IMR-90 (cell line): ENCODE data around the gene PLEKHF1. TPM values are rescaled to one million over a fixed set of nuclear protein-coding genes. Genes with fewer than 3 reads are reported as not detected.
A peak's percentile ranks its signal among the peaks of the same experiment; 100 is the strongest.

Experiments
- ATAC-seq: fragments of 200-7000 bp; cut with Tn5 transposase; 2 replicates; pipeline ENCODE4 v1.9.1; 2020; ENCODE audit warnings: low read depth, mild to moderate bottlenecking, moderate library complexity
- Bru-seq: library from RNA; stranded (reverse); fragments of 400-500 nt; gene quantifications from one replicate; lab custom pipeline; 2021; lab: Mats Ljungman, UMichigan
- BruChase-seq, 2 experiments: library from RNA; stranded (reverse); fragments of 400-500 nt; gene quantifications; one replicate each; lab custom pipeline; 2021; lab: Mats Ljungman, UMichigan
- BruUV-seq: library from RNA; stranded (reverse); fragments of 400-500 nt; replicated peaks from 2 replicates; lab custom pipeline; 2021; lab: Mats Ljungman, UMichigan
- CTCF ChIA-PET: fragments of 300-600 bp; formaldehyde crosslinking; extraction: SDS; loops from one replicate; lab custom pipeline; 2021; ENCODE audit warnings: antibody characterized with exemption; lab: Yijun Ruan, JAX
- POLR2A ChIA-PET: fragments of 300-600 bp; sonication (Branson Sonifier 250); formaldehyde crosslinking; loops from one replicate; lab custom pipeline; 2022; ENCODE audit warnings: antibody characterized with exemption; ENCODE audit not compliant: unreplicated experiment; lab: Charles Lee
- DNase-seq: peaks from one replicate; pipeline ENCODE4 v3.0.0; 2013
- H2AFZ ChIP-seq: replicated peaks from 2 replicates; pipeline ENCODE3; 2013; ENCODE audit warnings: low read length, mild to moderate bottlenecking; ENCODE audit not compliant: poor library complexity
- H2AK5ac ChIP-seq: 2 replicates; pipeline ENCODE4 v1.6.1; 2013; ENCODE audit warnings: low read depth, low read length, inconsistent platforms
- H2AK9ac ChIP-seq: replicated peaks from 2 replicates; pipeline ENCODE3; 2013; ENCODE audit warnings: mild to moderate bottlenecking, low read depth, low read length, moderate library complexity; ENCODE audit not compliant: poor library complexity
- H2BK120ac ChIP-seq: 2 replicates; pipeline ENCODE4 v1.6.1; 2013; ENCODE audit warnings: low read depth, low read length, inconsistent platforms
- H2BK15ac ChIP-seq: 3 replicates; pipeline ENCODE4 v1.6.1; 2013; ENCODE audit warnings: low read depth, low read length, inconsistent platforms
- H2BK20ac ChIP-seq: 2 replicates; pipeline ENCODE4 v1.6.1; 2013; ENCODE audit warnings: low read depth, mild to moderate bottlenecking, inconsistent platforms, low read length, moderate library complexity
- H2BK5ac ChIP-seq: 2 replicates; pipeline ENCODE4 v1.6.1; 2013; ENCODE audit warnings: mild to moderate bottlenecking, low read depth, low read length, inconsistent platforms; ENCODE audit not compliant: poor library complexity, severe bottlenecking
- H3K14ac ChIP-seq: replicated peaks from 2 replicates; pipeline ENCODE4 v1.6.1; 2013; ENCODE audit warnings: low read depth, low read length, inconsistent platforms
- H3K18ac ChIP-seq: 2 replicates; pipeline ENCODE4 v1.6.1; 2013; ENCODE audit warnings: low read depth, low read length, control low read depth
- H3K23ac ChIP-seq: 2 replicates; pipeline ENCODE4 v1.6.1; 2013; ENCODE audit warnings: low read depth, low read length, inconsistent platforms
- H3K27ac ChIP-seq: 2 replicates; pipeline ENCODE4 v1.5.1; 2013; ENCODE audit warnings: mild to moderate bottlenecking, control low read depth, low read length; ENCODE audit not compliant: insufficient read depth
- H3K27me3 ChIP-seq: 2 replicates; pipeline ENCODE4 v1.6.1; 2013; ENCODE audit warnings: low read length; ENCODE audit not compliant: control insufficient read depth, insufficient read depth
- H3K36me3 ChIP-seq: 2 replicates; pipeline ENCODE4 v1.6.1; 2013; ENCODE audit warnings: low read length, mixed read lengths; ENCODE audit not compliant: control insufficient read depth, insufficient read depth
- H3K4ac ChIP-seq: 2 replicates; pipeline ENCODE4 v1.6.1; 2013; ENCODE audit warnings: low read depth, low read length, inconsistent platforms
- H3K4me1 ChIP-seq: 2 replicates; pipeline ENCODE4 v1.6.1; 2013; ENCODE audit warnings: low read length, mixed read lengths; ENCODE audit not compliant: control insufficient read depth, insufficient read depth
- H3K4me2 ChIP-seq: 2 replicates; pipeline ENCODE4 v1.6.1; 2013; ENCODE audit warnings: low read depth, mild to moderate bottlenecking, control low read depth, low read length, moderate library complexity
- H3K4me3 ChIP-seq: 2 replicates; pipeline ENCODE4 v1.5.1; 2013; ENCODE audit warnings: low read depth, mild to moderate bottlenecking, control low read depth, low read length, moderate library complexity; ENCODE audit not compliant: insufficient read depth
- H3K56ac ChIP-seq: 2 replicates; pipeline ENCODE4 v1.6.1; 2013; ENCODE audit warnings: low read length, inconsistent platforms; ENCODE audit not compliant: insufficient read depth; ENCODE audit errors: extremely low read depth
- H3K79me1 ChIP-seq, 2 experiments: 2 replicates each; pipeline ENCODE4 v1.6.1; 2013; ENCODE audit warnings: low read length in 2 of 2, inconsistent platforms in 1 of 2, low read depth in 1 of 2
- H3K9ac ChIP-seq: 2 replicates; pipeline ENCODE4 v1.6.1; 2013; ENCODE audit warnings: low read depth, low read length, control low read depth
- H3K9me1 ChIP-seq: 2 replicates; pipeline ENCODE4 v1.6.1; 2013; ENCODE audit warnings: low read length, inconsistent platforms; ENCODE audit not compliant: insufficient read depth
- H3K9me3 ChIP-seq: 2 replicates; pipeline ENCODE4 v1.6.1; 2013; ENCODE audit warnings: low read length; ENCODE audit not compliant: control insufficient read depth, insufficient read depth
- H4K20me1 ChIP-seq: 2 replicates; pipeline ENCODE4 v1.6.1; 2013; ENCODE audit warnings: low read length, inconsistent platforms; ENCODE audit not compliant: insufficient read depth
- H4K5ac ChIP-seq: 2 replicates; pipeline ENCODE4 v1.6.1; 2013; ENCODE audit warnings: mild to moderate bottlenecking, low read depth, low read length, control low read depth
- H4K8ac ChIP-seq, 2 experiments: 2 replicates each; pipeline ENCODE4 v1.6.1; 2013; ENCODE audit warnings: low read depth in 2 of 2, low read length in 2 of 2, control low read depth in 1 of 2, inconsistent platforms in 1 of 2
- H4K91ac ChIP-seq: 2 replicates; pipeline ENCODE4 v1.6.1; 2013; ENCODE audit warnings: low read depth, low read length, inconsistent platforms; ENCODE audit not compliant: insufficient read depth
- MAZ ChIP-seq: IDR thresholded peaks from 2 replicates; pipeline ENCODE4 v1.6.1; 2012; ENCODE audit warnings: low read depth, mild to moderate bottlenecking, low read length, improper control_type of control experiment, moderate library complexity, borderline replicate concordance
- MXI1 ChIP-seq: IDR thresholded peaks from 2 replicates; pipeline ENCODE4 v1.6.1; 2012; ENCODE audit warnings: low read depth, mild to moderate bottlenecking, low read length, moderate library complexity, borderline replicate concordance
- POLR2A ChIP-seq: IDR thresholded peaks from 2 replicates; pipeline ENCODE4 v1.6.1; 2012; ENCODE audit warnings: mild to moderate bottlenecking, low read depth, low read length
- WGBS, 2 experiments: methylation state at CpG; one replicate each; pipeline versions ENCODE4 v1.1.5 to v1.1.7; 2013; ENCODE audit warnings: missing lambda C conversion rate in 2 of 2; ENCODE audit not compliant: insufficient read length in 1 of 2; ENCODE audit errors: extremely low coverage in 2 of 2; 5-methylcytosine and 5-hydroxymethylcytosine counted together
- dilution Hi-C: fragments of 300-500 bp; cut with HindIII; formaldehyde crosslinking; loops from one replicate; pipeline ENCODE4 v1.14.3; 2018; ENCODE audit warnings: low sequenced_read_pairs; ENCODE audit not compliant: unreplicated experiment
- in situ Hi-C: fragments of 300-500 bp; cut with MboI; formaldehyde crosslinking; loops from 3 replicates; pipeline ENCODE4 v1.14.3; 2019; ENCODE audit warnings: low sequenced_read_pairs, inconsistent platforms, mixed read lengths
- intact Hi-C: fragments of 100-400 bp; cut with micrococcal nuclease; formaldehyde crosslinking; loops from 2 replicates; pipeline ENCODE4 v1.10.0; 2022
- long read RNA-seq: library from polyadenylated mRNA; unstranded; transcript quantifications from one replicate; pipeline ENCODE4 v2.0.0, GENCODE V29; 2021; ENCODE audit not compliant: unreplicated experiment
- polyA plus RNA-seq, 3 experiments: library from polyadenylated mRNA; depleted of rRNA; stranded (reverse); fragments of >200 nt; gene quantifications; 2 replicates each; pipeline ENCODE4 v1.2.3, GENCODE V29; 2012; ENCODE audit warnings: low replicate concordance in 1 of 3
- total RNA-seq: library from RNA; depleted of rRNA; stranded (reverse); fragments of >200 nt; gene quantifications from 2 replicates; pipeline ENCODE4 v1.2.3, GENCODE V29; 2012; rRNA removed
- TF ChIP-seq, protein P1 (sequence below): conservative IDR thresholded peaks from 2 replicates; pipeline ENCODE4 v1.5.1; 2012; ENCODE audit warnings: mild to moderate bottlenecking, low read depth, low read length, improper control_type of control experiment

Gene PLEKHF1, protein sequence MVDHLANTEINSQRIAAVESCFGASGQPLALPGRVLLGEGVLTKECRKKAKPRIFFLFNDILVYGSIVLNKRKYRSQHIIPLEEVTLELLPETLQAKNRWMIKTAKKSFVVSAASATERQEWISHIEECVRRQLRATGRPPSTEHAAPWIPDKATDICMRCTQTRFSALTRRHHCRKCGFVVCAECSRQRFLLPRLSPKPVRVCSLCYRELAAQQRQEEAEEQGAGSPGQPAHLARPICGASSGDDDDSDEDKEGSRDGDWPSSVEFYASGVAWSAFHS
- total RNA-seq, result 4.7 and 5.0 TPM in 2 replicates
- polyA plus RNA-seq (2012; rRNA removed), result 6.6 and 7.2 TPM in 2 replicates
- polyA plus RNA-seq (2012; cell fraction: cytosol; rRNA removed), result 7.0 and 12.9 TPM in 2 replicates
- polyA plus RNA-seq (2012; cell fraction: nucleus; rRNA removed; ENCODE audit: low replicate concordance), result 10.8 and 25.4 TPM in 2 replicates
- Bru-seq, nascent RNA, result percentile 43 among the genes with signal in this experiment
- BruChase-seq, experiment 1, labeled RNA remaining after a 6-hour chase, result percentile 39 among the genes with signal in this experiment
- percentile 38 among the genes with signal in this experiment for BruChase-seq, experiment 2, labeled RNA remaining after a 2-hour chase
- long read RNA-seq, transcript PLEKHF1-201 (2 exons, 2,084 nt), result major isoform, 9 of 12 reads
- long read RNA-seq, partial matches to known transcripts, result 0 of 12 reads
- long read RNA-seq, other reads (novel, unspliced or antisense), result 2 of 12 reads

DNA sequence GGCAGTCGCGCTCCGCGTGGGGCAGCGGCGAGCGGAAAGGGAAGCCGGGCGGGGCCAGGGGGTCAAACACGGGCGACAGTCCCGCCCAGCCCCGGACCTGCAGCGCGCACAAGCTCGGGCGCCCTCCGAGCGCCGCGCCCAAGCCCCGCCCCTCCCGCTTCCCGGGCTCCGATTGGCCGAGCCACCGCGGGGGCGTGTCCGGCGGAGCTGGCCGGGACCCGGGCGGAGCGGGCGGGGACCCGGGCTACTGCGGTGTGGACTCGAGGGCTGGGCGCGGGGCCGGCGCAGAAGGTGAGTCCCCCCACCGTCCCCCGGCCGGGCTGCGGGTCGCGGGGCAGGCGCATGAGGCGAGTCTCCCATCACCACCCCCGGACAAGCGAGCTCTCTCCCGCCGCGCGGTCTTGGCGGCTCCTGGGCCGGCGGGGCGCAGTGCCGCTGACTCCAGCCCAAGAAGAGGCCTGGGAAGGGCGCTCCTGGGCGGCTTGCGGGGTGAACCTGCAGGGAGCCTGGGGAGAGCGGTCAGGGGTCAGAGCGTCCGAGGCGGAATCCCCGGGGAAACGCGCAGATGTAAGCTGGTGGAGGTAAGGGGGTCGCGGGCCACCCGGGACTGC is at the start of gene PLEKHF1:
Gene PLEKHF1, plus strand, starts transcription at position 247 of the 611 bp plus-strand sequence. CDS start 8,379 bp downstream, outside the sequence.
- H2BK120ac ChIP-seq, result peak within 1 kb of the TSS; percentile 97
- H3K9ac ChIP-seq, result peak within 1 kb of the TSS; percentile 66
- peak within 1 kb of the TSS; percentile 84 for H3K23ac ChIP-seq
- H3K14ac ChIP-seq, result peak within 1 kb of the TSS; percentile 82
- H4K5ac ChIP-seq, result peak within 1 kb of the TSS; percentile 11; the same call in 1 of the 2 replicates
- peak within 1 kb of the TSS; percentile 67 for H2BK5ac ChIP-seq
- peaks cover 27% of the 10 kb centered on the region for H3K4me1 ChIP-seq
- H3K79me1 ChIP-seq, result peaks cover 10 to 50% of the 10 kb centered on the region in 2 experiments; a peak in 2 of 4 replicates
- H4K20me1 ChIP-seq, result peaks cover 22% of the 10 kb centered on the region
- POLR2A ChIA-PET, result interaction anchor here (0.6 kb wide), 1 partner anchor 49 kb away, joined by 3 read pairs; no protein-coding TSS in a partner anchor
- H4K91ac ChIP-seq, result peak within 1 kb of the TSS; percentile 55
- peak within 1 kb of the TSS; percentile 84 for H3K27ac ChIP-seq
- dilution Hi-C loops (no loop called here), intact Hi-C loops (no loop called here), in situ Hi-C loops (no loop called here)
- H3K4me3 ChIP-seq, result peak within 1 kb of the TSS; percentile 90
- H3K4me2 ChIP-seq, result peak within 1 kb of the TSS; percentile 95
- CTCF ChIA-PET, result interaction anchor here (0.7 to 1.1 kb wide), 3 partner anchors 20 to 362 kb away, joined by 3 read pairs; no protein-coding TSS in a partner anchor
- no peak within 1 kb of the TSS; the same call in 1 of the 2 replicates for H3K56ac ChIP-seq
- H3K36me3 ChIP-seq, result no peaks in the 10 kb centered on the region
- ATAC-seq, result peak; percentile 87
- H3K4ac ChIP-seq, result peak within 1 kb of the TSS; percentile 95
- H2BK15ac ChIP-seq, result peak within 1 kb of the TSS; percentile 7; the same call in 1 of the 3 replicates
- H4K8ac ChIP-seq, result peak within 1 kb of the TSS in 1 of 2 experiments; percentile 98; a peak in 1 of 4 replicates
- 0% methylated on average over 21 of the region's 75 CpGs; no CpG with 5 or more reads in 1 of the 2 experiments for WGBS, 2 experiments
- no peak within 1 kb of the TSS; the same call in 1 of the 2 replicates for H3K18ac ChIP-seq
- H2AFZ ChIP-seq, result peak within 1 kb of the TSS; percentile 96
- BruUV-seq, result no TSS peak
- peak within 1 kb of the TSS; percentile 76; the same call in 1 of the 2 replicates for H2AK5ac ChIP-seq
- H2AK9ac ChIP-seq, result peak within 1 kb of the TSS; percentile 95
- H3K9me1 ChIP-seq, result peaks cover 12% of the 10 kb centered on the region
- DNase-seq, result peak; percentile 59
- no peaks in the 10 kb centered on the region for H3K27me3 ChIP-seq
- peak within 1 kb of the TSS; percentile 53; the same call in 1 of the 2 replicates for H2BK20ac ChIP-seq
- TF ChIP-seq MAZ, result peak; percentile 60; the same call in 1 of the 2 replicates
- 0 out of 2 replicates have a peak, but pooled peaks have one; percentile 46 for TF ChIP-seq MXI1
- 0 out of 2 replicates have a peak, but pooled peaks have one; percentile 26 for TF ChIP-seq POLR2A
- TF ChIP-seq, protein P1, sequence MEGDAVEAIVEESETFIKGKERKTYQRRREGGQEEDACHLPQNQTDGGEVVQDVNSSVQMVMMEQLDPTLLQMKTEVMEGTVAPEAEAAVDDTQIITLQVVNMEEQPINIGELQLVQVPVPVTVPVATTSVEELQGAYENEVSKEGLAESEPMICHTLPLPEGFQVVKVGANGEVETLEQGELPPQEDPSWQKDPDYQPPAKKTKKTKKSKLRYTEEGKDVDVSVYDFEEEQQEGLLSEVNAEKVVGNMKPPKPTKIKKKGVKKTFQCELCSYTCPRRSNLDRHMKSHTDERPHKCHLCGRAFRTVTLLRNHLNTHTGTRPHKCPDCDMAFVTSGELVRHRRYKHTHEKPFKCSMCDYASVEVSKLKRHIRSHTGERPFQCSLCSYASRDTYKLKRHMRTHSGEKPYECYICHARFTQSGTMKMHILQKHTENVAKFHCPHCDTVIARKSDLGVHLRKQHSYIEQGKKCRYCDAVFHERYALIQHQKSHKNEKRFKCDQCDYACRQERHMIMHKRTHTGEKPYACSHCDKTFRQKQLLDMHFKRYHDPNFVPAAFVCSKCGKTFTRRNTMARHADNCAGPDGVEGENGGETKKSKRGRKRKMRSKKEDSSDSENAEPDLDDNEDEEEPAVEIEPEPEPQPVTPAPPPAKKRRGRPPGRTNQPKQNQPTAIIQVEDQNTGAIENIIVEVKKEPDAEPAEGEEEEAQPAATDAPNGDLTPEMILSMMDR, result no peak
- H3K9me3 ChIP-seq, result no peaks in the 10 kb centered on the region
